ENCODE results near the gene SIRPG. TPM values are rescaled to one million over a fixed set of nuclear protein-coding genes. Genes with fewer than 3 reads are reported as not detected.

The SIRPG gene
- total RNA-seq, 1 experiment from 2014 or later, result not detected

DNA sequence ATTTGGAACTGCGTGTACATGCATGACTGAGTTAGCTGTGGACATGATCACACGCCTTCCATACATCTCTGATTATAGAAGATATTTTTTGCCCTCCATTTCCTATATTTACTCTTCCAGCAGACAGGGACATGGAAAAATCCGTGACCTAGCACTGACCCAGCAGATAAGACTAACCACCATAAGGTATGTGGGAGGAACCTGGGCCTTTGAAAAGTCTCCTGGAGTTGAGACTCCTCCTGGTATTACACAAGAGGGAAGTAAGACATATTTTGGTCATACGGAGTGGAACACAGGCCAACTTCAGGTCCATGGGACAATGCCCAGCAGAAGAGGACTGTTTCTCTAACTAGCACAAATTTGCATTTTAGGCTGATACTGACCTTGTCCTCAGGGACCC, 24.0 kb downstream of the SIRPG start:
- Histone ChIP-seq H4K20me1 (ENCODE audit: control insufficient read depth, insufficient read depth, insufficient read length) (no peaks in the 10 kb centered on the region), H4K8ac (replicated peaks; ENCODE audit: insufficient read length, low read depth, low read length) (no peak overlapping the region), H2BK120ac (ENCODE audit: low read depth, low read length, poor library complexity, severe bottlenecking) (no peak overlapping the region), H2BK15ac (ENCODE audit: low read depth, low read length) (no peak overlapping the region), H4K5ac (ENCODE audit: insufficient read length, low read depth, low read length) (no peak overlapping the region), H2AK5ac (ENCODE audit: insufficient read length, low read length) (no peak overlapping the region), H3K27me3 (ENCODE audit: insufficient read depth, low read length) (no peaks in the 10 kb centered on the region), H4K91ac (ENCODE audit: insufficient read length, low read depth, low read length) (no peak overlapping the region), H3K79me2 (ENCODE audit: insufficient read depth, low read length) (no peaks in the 10 kb centered on the region), H3K4ac (ENCODE audit: low read depth, low read length) (no peak overlapping the region), H3K79me1 (ENCODE audit: insufficient read depth, low read depth, low read length, poor library complexity, severe bottlenecking) (no peaks in the 10 kb centered on the region), H3K9ac (ENCODE audit: extremely low read depth, insufficient read length, low read length) (no peak overlapping the region), H3K14ac (ENCODE audit: insufficient read depth, low read length) (no peak overlapping the region), H3K4me1 (ENCODE audit: insufficient read depth, low read length) (peaks cover 3% of the 10 kb centered on the region; the same call in 1 of the 2 replicates), H2BK5ac (ENCODE audit: insufficient read length, low read length) (no peak overlapping the region), H3T11ph (ENCODE audit: low read length) (no peak overlapping the region), H3K23ac (ENCODE audit: insufficient read length, low read depth, low read length) (no peak overlapping the region), H3K27ac (ENCODE audit: insufficient read length, low read depth, low read length) (no peak overlapping the region), H2BK12ac (ENCODE audit: insufficient read length, low read depth, low read length) (no peak overlapping the region), H2BK20ac (ENCODE audit: low read depth, low read length, poor library complexity, severe bottlenecking) (no peak overlapping the region), H3K56ac (ENCODE audit: insufficient read length, low read depth, low read length) (no peak overlapping the region), H3K9me3 (ENCODE audit: control insufficient read depth, low read depth, low read length) (no peaks in the 10 kb centered on the region), H3K4me2 (ENCODE audit: insufficient read depth, insufficient read length, low read length) (no peak overlapping the region), H2AFZ (ENCODE audit: low read length) (no peak overlapping the region), H3K18ac (ENCODE audit: insufficient read length, low read depth, low read length) (no peak overlapping the region), H3K23me2 (ENCODE audit: insufficient read length, low read depth, low read length, poor library complexity, severe bottlenecking) (no peaks in the 10 kb centered on the region)
- DNase-seq, result no peak
- peaks cover 12% of the 10 kb centered on the region for H3K27me3 Mint-ChIP-seq (ENCODE audit: low read depth)
- 0 out of 7 replicates have a peak, but pooled peaks cover 0 to 2% (median 0%) of the 10 kb centered on the region in 3 experiments for H3K36me3 Mint-ChIP-seq (ENCODE audit: insufficient read depth in 1 of 3, low read depth in 3 of 3)
- no CpG with 5 or more reads among the region's 4 CpGs for WGBS (ENCODE audit: extremely low coverage, insufficient read length, low lambda C conversion rate)
- H3K9me3 Mint-ChIP-seq, result peaks cover 0 to 4% of the 10 kb centered on the region in 2 experiments; a peak in 2 of 5 replicates
- no peak overlapping the region for H3K4me3 Mint-ChIP-seq
- TF ChIP-seq, protein P1, sequence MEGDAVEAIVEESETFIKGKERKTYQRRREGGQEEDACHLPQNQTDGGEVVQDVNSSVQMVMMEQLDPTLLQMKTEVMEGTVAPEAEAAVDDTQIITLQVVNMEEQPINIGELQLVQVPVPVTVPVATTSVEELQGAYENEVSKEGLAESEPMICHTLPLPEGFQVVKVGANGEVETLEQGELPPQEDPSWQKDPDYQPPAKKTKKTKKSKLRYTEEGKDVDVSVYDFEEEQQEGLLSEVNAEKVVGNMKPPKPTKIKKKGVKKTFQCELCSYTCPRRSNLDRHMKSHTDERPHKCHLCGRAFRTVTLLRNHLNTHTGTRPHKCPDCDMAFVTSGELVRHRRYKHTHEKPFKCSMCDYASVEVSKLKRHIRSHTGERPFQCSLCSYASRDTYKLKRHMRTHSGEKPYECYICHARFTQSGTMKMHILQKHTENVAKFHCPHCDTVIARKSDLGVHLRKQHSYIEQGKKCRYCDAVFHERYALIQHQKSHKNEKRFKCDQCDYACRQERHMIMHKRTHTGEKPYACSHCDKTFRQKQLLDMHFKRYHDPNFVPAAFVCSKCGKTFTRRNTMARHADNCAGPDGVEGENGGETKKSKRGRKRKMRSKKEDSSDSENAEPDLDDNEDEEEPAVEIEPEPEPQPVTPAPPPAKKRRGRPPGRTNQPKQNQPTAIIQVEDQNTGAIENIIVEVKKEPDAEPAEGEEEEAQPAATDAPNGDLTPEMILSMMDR (conservative IDR thresholded peaks at IDR 0.05), result no peak
- peaks cover 11 to 27% of the 10 kb centered on the region in 2 experiments for H3K4me1 Mint-ChIP-seq
- no peak overlapping the region for H3K27ac Mint-ChIP-seq

All from H9 (cell line).